HG03460 (cell line): ENCODE measurements around the gene FCGBP.
A peak's percentile ranks its signal among the peaks of the same experiment; 100 is the strongest.
"Not testable (repeated sequence)": the region's sequence is repeated elsewhere in the genome, so short reads cannot be mapped to it uniquely, and the experiment has no call there.

Experiments used
- ATAC-seq: cut with Tn5 transposase; IDR thresholded peaks from one replicate; pipeline ENCODE4 v1.9.1; 2021; ENCODE audit not compliant: unreplicated experiment

FCGBP gene

GRCh38 chr19:39934584-39935363, at the start of gene FCGBP:
TSS of gene FCGBP (minus strand) at chr19:39934634.
- no peak for ATAC-seq

GRCh38 chr19:39983695-39984300, 49.4 kb upstream of the FCGBP start:
- no peak for ATAC-seq

DNA sequence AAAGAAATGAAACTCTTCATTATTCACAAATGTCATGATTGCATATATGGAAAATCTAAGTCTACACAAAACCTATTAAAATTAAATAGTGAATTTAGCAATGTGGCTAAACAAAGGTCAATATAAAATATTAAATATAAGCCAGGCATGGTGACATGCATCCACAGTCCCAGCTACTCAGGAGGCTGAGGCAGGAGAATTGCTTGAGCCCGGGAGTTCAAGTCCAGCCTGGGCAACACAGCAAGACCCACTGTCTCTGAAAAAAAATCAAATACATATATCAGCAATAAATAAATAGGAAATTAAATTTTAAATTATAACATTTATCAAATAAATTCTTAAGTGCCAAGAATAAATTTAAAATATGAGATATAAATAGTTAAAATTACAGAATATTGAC, 48.4 kb upstream of the FCGBP start:
- ATAC-seq = no peak

GRCh38 chr19:39974377-39975155, 40.1 kb upstream of the FCGBP start:
- no peak for ATAC-seq

GRCh38 chr19:39971380-39972035, 37.1 kb upstream of the FCGBP start:
- ATAC-seq = no peak

DNA sequence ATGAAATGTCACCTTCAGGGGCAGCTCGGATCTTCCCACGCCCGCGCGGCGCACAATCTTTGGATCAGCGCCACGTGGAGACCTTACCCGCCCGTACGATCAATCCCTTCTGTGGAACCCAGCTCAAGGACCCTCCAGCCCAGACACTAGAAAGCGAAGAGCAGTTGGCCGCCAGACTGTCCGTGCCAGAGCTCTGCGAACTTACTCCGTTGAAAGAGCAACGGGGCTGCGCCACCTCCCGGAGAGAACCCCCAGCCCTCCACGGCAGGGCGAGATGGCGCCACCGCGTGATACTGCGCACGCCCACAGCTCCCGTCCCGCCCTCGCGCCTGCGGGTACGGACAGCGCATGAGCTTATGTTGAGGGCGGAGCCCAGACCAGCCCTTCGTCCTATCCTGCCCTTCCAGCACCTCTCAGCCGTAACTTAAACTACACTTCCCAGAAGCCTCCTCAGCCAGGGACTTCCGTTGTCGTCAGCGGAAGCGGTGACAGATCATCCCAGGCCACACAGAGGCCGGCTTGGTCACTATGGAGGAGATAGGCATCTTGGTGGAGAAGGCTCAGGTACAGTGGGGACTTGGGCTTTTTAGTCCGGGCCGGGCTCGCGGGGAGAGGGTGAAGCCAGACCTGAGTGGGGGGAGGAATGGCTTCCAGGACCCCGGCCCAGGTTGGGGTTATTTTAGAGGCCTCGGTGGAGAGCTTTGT, 36.4 kb upstream of the FCGBP start, which contains the start of gene PSMC4:
TSS of gene PSMC4 (plus strand) at position 491 of the 705 bp plus-strand sequence. CDS start at position 529, 38 bp downstream.
- peak; percentile 96 for ATAC-seq

GRCh38 chr19:39970425-39970674, 35.9 kb upstream of the FCGBP start:
- no peak for ATAC-seq

- ATAC-seq = no peak
Measured at GRCh38 chr19:39969681-39970424, 35.4 kb upstream of the FCGBP start.

DNA sequence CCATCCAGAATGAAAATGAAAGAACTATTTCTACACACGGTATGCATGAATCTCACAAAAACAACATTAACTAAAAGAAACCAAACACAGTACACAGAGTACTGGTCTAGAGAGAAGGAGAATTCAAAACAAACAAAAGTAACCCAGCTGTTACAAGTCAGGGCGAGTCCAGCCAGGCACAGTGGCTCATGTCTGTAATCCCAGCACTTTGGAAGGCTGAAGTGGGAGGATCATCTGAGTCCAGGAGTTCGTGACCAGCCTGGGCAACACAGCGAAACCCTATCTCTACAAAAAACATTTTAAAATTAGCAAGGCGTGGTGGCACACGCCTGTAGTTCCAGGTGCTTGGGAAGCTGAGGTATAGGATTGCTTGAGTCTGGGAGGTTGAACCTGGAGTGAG, 34.8 kb upstream of the FCGBP start:
- no peak for ATAC-seq

DNA sequence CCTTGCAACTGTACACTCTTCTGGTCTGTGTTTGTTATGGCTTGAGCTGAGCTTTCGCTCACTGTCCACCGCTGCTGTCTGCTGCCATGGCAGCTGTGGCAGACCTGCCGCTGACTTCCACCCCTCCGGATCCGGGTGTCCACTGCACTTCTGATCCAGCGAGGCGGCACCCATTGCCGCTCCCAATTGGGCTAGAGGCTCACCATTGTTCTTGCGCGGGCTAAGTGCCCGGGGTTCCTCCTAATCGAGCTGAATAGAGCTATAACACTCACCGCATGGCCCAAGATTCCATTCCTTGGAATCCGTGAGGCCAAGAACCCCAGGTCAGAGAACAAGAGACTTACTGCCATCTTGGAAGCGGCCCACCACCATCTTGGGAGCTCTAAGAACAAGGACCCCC, 34.4 kb upstream of the FCGBP start:
- ATAC-seq = no peak

- ATAC-seq = no peak
Measured at GRCh38 chr19:39967561-39967960, 33.1 kb upstream of the FCGBP start.

GRCh38 chr19:39966617-39967016, 32.2 kb upstream of the FCGBP start:
- no peak for ATAC-seq

DNA sequence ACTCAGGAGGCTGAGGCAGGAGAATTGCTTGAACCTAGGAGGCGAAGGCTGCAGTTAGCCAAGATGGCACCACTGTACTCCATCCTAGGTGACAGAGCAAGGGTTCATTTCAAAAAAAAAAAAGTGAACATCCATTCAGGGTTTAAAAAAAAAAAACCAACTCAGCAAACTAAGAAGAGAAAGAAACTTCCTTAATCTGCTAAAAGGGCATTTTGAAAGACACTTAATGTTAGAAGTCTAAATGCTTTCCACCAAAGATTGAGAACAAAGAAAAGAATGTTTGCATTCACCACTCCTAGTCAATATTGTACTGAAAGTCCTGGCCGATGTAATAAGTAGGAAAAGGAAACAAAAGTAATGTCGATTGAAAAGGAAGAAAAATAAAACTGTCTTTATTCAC, 29.5 kb upstream of the FCGBP start:
- ATAC-seq = no peak

- not testable (repeated sequence) for ATAC-seq
Measured at GRCh38 chr19:39959407-39959806, 25.0 kb upstream of the FCGBP start.

- not testable (repeated sequence) for ATAC-seq
Measured at GRCh38 chr19:39958942-39959341, 24.5 kb upstream of the FCGBP start.

GRCh38 chr19:39957886-39958285, 23.5 kb upstream of the FCGBP start:
- not testable (repeated sequence) for ATAC-seq

- no peak for ATAC-seq
Measured at GRCh38 chr19:39953915-39954314, 19.5 kb upstream of the FCGBP start.

DNA sequence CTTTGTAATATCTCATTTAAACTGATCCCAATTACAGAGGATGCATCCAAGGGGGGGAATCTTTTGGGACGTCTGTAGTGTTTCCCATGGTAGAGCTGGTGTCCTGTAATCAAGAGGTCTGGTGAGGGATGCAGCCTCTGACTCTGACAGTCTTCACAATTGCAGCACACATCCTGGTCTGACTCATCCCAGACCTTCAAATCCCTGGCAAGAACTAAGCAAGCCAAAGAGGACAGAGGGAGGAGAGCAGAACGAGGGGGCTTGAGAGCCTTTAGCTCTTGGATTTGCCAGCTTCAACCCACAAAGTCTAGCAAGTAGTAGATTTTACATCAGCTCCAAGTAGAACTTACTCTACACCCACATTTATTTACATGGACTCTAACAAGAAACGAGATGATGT, 17.3 kb upstream of the FCGBP start:
- ATAC-seq = no peak

GRCh38 chr19:39951065-39951650, 16.7 kb upstream of the FCGBP start:
- no peak for ATAC-seq
